GM19372 (cell line): ENCODE measurements around the gene SPRR2D.
"Not testable (repeated sequence)": the region's sequence is repeated elsewhere in the genome, so short reads cannot be mapped to it uniquely, and the experiment has no call there.

ENCODE experiments used
- ATAC-seq: cut with Tn5 transposase; IDR thresholded peaks from one replicate; pipeline ENCODE4 v1.9.1; 2021; ENCODE audit warnings: mild to moderate bottlenecking, low read depth, moderate library complexity; ENCODE audit not compliant: unreplicated experiment

The SPRR2D gene

DNA sequence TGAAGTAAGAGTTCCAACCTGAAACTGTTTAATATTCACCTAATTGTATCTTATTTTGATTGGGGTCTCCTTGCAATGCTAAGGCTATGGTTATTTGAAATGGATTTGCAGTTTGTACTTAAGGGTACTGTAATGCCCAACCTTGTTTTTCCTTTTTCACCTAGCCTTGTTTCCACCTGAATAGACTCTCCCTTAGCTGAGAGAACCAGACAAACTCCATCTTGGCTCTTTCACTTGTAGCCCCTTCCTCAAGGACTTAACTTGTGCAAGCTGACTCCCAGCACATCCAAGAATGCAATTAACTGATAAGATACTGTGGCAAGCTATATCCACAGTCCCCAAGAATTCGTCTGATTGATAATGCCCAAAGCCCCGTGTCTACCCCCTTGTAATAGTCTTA lies 19.1 kb downstream of the SPRR2D start:
- not testable (repeated sequence) for ATAC-seq

GRCh38 chr1:153011235-153011758 lies 29.6 kb downstream of the SPRR2D start:
- not testable (repeated sequence) for ATAC-seq

DNA sequence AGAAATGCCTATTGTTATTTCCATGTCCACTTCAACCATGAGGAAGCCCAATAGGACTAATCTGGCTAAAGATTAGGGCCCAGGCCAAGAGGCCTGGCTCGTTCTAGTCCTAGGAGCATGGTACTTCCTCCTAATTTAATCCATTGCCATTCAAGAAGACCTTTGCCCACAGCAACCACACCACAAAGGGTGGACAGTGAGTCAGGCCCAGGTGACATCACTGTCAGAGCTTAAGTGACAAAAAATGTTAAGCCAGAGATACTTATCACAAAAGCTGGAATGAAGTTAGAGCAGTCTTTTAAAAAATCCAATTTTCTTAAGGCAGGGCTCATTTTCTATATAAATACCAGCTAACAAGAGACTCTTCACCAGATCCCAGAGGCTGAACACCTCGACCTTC lies 39.5 kb downstream of the SPRR2D start, which contains the start of gene SPRR3:
Gene SPRR3, plus strand, starts transcription at position 368 of the 400 bp plus-strand sequence. CDS start 1,272 bp downstream, outside the sequence.
- no peak for ATAC-seq

- no peak for ATAC-seq
These were observed 40.6 kb downstream of the SPRR2D start for GRCh38 chr1:153000294-153000693.

DNA sequence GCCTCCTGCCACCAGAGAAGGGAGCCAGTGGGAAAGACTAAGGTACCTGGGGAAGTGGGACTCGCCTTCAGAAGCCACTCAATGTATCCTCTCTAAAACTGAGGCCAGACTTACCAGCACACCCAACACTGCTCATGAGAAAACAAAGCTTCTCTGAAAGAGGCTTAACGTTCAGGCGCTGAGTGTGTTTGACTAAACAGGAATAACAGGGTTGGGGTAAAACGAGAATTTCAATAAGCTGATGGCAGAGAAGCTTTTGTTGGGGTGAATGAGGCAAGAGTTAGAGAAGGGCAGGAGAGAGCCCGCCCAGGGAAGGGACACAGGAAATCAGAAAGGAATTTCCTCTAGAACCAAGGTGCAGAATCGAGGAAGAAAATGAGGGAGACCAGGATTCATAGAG lies 41.1 kb downstream of the SPRR2D start:
- ATAC-seq = no peak

DNA sequence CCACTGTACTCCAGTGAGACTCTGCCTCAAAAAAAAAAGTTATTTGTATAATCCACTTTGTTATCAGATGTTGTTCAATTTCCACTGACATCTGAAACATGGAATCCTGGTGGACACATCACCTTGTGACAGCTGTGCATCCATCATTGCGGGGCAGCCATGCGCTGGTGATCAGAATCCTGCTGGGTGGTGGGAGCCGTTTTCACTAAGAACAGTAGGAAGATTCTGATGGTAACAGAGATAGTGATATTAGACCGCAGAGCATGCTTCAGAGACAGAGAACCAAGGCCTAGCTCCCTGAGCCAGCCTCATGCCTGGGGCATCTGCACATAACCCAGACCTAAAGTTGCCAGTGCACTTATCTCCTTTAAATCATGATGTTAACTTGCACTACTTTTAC lies 42.4 kb downstream of the SPRR2D start:
- ATAC-seq = no peak

DNA sequence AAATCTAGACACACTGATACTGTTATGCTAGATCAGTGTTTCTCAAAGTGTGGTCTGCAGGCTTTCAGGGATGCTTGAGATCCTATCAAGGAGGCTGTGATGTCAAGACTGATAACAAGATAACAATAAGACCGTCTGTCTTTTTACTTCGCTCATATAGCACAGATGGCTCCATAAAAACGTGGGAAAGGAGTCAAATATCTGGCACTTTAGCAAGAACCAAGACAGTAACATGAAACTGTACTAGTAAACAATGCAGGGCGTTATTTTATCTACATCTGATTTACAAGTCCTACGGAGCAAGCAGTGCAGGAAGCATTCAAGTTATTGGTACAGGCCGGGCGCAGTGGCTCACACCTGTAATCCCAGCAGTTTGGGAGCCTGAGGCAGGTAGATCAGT lies 43.0 kb downstream of the SPRR2D start:
- no peak for ATAC-seq

DNA sequence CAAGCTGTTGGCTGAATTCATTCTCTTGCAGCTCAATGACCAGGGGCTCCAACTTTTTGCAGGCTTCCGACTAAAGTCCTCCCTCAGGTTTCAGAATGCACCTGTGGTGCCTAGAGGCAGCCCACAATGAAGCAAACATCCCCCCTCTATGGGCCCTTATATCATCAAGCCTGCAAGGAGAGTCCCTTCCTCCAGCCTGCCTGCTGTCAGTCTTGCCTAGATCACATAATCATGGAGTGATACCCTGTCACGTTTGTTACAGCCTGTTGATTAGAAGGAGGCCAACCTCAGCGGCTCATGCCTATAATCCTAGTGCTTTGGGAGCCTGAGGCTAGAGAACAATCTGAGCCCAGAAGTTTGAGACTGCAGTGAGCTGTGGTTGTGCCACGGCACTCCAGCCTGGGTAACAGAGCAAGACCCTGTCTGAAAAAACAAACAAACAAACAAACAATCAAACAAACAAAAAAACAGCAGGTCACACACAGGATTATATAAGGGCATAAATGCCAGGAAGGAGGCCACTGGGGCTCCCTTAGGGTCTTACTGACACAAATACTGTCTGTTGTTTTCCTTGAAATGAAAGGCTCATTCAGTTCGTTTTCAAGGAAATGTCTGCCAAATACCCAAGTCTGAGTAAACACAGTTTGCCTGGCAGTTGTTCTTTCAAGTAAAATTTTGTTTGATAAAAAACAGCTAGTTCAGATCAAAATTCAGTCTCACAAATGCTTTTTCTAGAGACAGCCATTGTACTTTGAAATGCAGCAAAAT lies 44.1 kb downstream of the SPRR2D start:
- no peak for ATAC-seq

GRCh38 chr1:152995842-152996241 lies 45.1 kb downstream of the SPRR2D start:
- no peak for ATAC-seq

DNA sequence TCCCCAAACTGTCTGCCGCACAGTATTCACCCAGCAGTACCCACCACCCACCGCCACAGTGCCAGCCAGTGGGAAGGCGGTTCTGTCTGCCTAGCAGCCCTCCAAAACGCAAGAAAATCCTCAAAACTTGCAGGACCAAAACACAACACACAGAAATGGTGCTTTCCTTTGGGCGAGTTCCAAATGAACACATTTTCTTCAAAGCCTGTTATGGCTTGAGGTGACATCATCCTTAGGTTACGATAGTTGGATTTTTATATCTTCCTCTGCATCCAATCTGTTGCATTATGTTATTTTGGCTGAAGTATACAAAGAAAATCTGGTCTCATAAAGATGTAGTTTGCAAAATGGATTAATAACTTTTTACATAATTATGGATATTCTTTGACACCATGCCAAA lies 47.7 kb downstream of the SPRR2D start:
- ATAC-seq = no peak
